IPS DF 6.9 (cell line): Measurements from ENCODE around the gene SERTAD2.

Source experiments
- DNase-seq: peaks from one replicate; pipeline ENCODE4 v3.0.0-alpha.2; 2013; ENCODE audit warnings: low read depth, low spot score
- H3K27ac ChIP-seq: one replicate; pipeline ENCODE4 v1.5.1; 2013; ENCODE audit warnings: low read length, control low read depth
- H3K27me3 ChIP-seq: 2 replicates; pipeline ENCODE4 v1.6.1; 2013; ENCODE audit warnings: mild to moderate bottlenecking, low read length; ENCODE audit not compliant: control insufficient read depth, insufficient read depth
- H3K36me3 ChIP-seq: 2 replicates; pipeline ENCODE4 v1.6.1; 2013; ENCODE audit warnings: low read length; ENCODE audit not compliant: control insufficient read depth, insufficient read depth
- H3K4me1 ChIP-seq: 2 replicates; pipeline ENCODE4 v1.6.1; 2013; ENCODE audit warnings: low read length; ENCODE audit not compliant: control insufficient read depth, insufficient read depth
- H3K4me3 ChIP-seq: 2 replicates; pipeline ENCODE4 v1.5.1; 2013; ENCODE audit warnings: mild to moderate bottlenecking, low read length
- H3K9me3 ChIP-seq: 2 replicates; pipeline ENCODE4 v1.6.1; 2013; ENCODE audit warnings: low read length, inconsistent platforms; ENCODE audit not compliant: control insufficient read depth, insufficient read depth
- WGBS: extraction: QIAGEN DNeasy Blood & Tissue Kit; methylation state at CpG from one replicate; pipeline ENCODE4 v1.1.7; 2013; ENCODE audit warnings: mixed read lengths, missing lambda C conversion rate; ENCODE audit not compliant: insufficient read length, insufficient coverage; 5-methylcytosine and 5-hydroxymethylcytosine counted together

SERTAD2 gene

DNA sequence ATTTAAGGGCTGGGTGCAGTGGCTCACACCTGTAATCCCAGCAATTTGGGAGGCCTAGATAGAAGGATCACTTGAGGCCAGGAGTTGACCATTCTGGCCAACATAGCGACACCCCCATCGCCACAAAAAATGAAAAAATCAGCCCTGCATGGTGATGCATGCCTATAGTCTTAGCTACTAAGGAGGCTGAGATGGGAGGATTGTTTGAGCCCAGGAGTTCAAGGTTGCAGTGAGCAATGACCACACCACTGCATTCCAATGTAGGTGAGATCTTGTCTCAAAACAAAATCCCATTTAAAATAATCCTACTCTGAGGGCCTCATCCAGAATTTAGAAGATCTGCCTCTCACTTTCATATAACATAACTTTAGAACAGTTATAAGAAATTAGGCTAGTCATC is 2.7 kb upstream of the SERTAD2 start:
- no peak overlapping the region for H3K4me3 ChIP-seq
- no CpG with 5 or more reads among the region's 2 CpGs for WGBS
- no peak overlapping the region for H3K27ac ChIP-seq
- no peak for DNase-seq
- H3K4me1 ChIP-seq: no peaks in the 10 kb centered on the region
- no peaks in the 10 kb centered on the region for H3K9me3 ChIP-seq
- H3K36me3 ChIP-seq: no peaks in the 10 kb centered on the region
- peaks cover 1% of the 10 kb centered on the region; the same call in 1 of the 2 replicates for H3K27me3 ChIP-seq

DNA sequence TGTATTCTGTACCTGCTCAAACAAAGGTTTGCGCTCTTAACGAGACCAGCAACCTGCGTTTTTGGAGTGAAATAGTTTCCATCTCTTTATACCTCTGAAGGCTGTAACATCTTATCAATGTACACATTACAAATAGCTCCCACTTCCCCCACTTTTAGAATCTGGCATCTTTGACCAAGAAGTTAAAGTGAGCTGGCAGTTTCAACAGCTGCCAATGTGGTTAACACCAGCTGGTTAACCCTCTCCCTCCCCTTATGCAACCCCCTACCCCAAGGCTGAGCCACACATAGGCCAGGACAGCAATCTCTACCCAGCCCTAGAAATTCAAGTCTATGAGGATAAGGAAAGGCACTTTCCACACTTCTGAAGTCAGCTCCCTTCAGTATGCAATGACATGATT is 2.2 kb upstream of the SERTAD2 start:
- H3K4me3 ChIP-seq: no peak overlapping the region
- H3K9me3 ChIP-seq: no peaks in the 10 kb centered on the region
- no peak overlapping the region for H3K27ac ChIP-seq
- no peak for DNase-seq
- peaks cover 1% of the 10 kb centered on the region; the same call in 1 of the 2 replicates for H3K27me3 ChIP-seq
- no CpG with 5 or more reads among the region's 3 CpGs for WGBS
- H3K4me1 ChIP-seq: no peaks in the 10 kb centered on the region
- H3K36me3 ChIP-seq: no peaks in the 10 kb centered on the region

DNA sequence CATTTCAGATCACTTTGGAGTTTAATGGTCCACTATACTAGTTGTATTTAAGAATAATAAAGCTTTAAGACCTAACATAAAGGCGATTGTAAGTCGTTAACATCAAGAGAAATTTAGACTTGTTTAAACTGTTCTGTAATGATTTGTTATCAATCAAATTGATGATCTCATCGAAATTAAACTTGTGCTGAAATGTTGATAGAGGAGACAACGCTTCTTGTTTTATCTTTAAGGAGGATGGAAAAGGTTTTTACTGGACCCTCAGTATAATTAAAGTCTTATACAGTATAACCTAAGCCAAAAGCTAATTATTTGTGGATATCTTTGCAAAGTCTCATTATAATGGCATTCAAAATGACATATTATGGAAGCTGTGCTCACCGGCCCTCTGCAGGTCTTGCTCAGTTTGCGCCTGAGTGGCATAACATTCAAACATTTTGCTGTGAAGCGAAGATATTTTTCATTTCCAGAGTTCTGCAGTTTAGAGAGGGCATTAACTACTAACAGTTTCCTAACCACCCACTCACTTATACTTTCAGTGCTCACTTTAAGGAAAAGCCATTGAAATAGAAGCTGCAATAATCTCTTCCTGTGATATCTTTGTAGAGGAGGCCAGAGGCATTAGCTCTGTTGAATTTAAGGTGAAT is 1.4 kb upstream of the SERTAD2 start:
- no peak for DNase-seq
- no peaks in the 10 kb centered on the region for H3K4me1 ChIP-seq
- H3K4me3 ChIP-seq: no peak overlapping the region
- no peak overlapping the region for H3K27ac ChIP-seq
- no peaks in the 10 kb centered on the region for H3K36me3 ChIP-seq
- peaks cover 1% of the 10 kb centered on the region; the same call in 1 of the 2 replicates for H3K27me3 ChIP-seq
- no CpG with 5 or more reads among the region's 7 CpGs for WGBS
- H3K9me3 ChIP-seq: no peaks in the 10 kb centered on the region

DNA sequence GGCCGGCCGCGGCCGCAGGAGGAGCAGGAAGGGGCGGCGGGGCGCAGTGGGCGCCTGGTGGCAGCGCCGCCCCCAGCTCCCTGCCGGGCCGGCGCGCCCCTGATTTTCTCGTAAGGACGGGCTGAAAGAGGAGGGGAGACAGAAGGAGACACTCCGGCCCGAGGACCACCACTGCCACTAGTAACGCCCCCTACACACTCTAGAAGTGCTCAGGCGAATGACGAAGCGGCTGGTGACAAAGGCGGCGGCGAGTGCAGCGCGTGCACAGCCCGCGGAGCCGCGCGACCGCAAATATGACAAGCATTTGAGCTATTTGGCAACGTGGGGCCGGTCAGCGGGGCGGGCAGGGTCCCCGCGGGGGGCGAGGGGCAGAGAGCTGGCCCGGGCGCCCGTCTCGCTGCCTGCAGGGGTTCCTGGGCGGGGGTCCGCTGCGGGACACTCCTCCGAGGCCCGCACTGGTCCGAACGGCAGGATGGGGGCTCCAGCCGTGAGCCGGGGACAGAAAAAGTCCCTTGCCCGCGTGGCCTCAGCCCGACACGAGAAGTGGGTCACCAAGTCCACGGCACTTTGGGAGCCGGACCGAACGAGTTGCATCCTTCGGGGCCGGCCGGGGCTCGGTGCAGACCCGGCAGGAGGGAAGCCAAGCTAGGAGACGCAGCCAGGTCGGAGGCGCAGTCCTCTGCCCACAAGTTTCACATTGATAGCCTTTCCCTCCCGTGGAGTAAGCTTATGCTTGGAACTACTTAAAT is 524 bp upstream of the SERTAD2 start:
- no peak for DNase-seq
- Histone ChIP-seq H3K36me3 (no peaks in the 10 kb centered on the region), H3K27me3 (peaks cover 1% of the 10 kb centered on the region; the same call in 1 of the 2 replicates), H3K9me3 (no peaks in the 10 kb centered on the region), H3K4me1 (peaks cover 2% of the 10 kb centered on the region; the same call in 1 of the 2 replicates), H3K4me3 (peak overlapping the region; percentile 37), H3K27ac (no peak overlapping the region)
- WGBS: no CpG with 5 or more reads among the region's 70 CpGs

DNA sequence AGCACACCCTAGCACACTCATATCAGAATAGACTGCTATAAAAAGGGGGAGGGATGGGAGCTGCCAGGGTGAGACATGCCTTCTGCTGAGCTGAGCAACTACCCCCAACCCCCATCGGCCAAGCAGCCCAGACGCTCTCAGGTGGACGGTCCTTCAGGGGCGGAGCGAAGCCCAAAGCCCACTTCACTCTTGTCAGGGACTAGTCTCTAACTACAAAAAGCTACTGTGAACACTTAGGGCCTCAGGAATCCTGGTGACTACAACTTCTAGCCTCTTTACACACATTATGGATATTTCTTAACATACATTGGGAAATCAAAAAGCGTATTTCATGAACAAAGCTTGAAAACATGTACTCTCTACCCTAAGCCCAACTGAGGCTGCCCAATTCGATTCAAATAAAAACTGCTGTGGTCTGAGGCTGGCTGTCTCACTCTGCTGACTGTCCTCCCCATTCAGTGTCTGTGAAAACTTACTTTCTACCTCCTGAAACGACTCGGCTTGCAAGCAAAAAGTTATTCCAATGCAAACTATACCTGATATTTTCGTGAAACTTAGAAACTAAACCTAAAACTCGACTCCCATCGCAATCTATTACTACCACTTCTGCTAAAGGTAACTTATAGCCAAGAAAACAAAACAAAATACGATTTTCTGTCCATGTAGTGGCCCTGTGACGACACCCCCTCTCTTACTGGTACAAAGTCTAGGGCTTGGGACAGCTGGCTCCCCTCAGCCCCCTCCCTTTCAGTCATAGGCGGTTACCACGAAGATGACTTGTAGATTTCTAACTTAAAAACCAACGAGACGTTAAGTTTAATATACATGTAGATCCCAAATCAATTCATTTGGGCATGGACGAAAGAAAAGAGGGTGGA is 1.2 kb downstream of the SERTAD2 start:
- DNase-seq: no peak
- no CpG with 5 or more reads among the region's 19 CpGs for WGBS
- H3K9me3 ChIP-seq: no peaks in the 10 kb centered on the region
- peaks cover 1% of the 10 kb centered on the region; the same call in 1 of the 2 replicates for H3K27me3 ChIP-seq
- H3K4me1 ChIP-seq: peaks cover 2% of the 10 kb centered on the region; the same call in 1 of the 2 replicates
- no peak overlapping the region for H3K27ac ChIP-seq
- no peaks in the 10 kb centered on the region for H3K36me3 ChIP-seq
- peak overlapping the region; percentile 94; the same call in 1 of the 2 replicates for H3K4me3 ChIP-seq

DNA sequence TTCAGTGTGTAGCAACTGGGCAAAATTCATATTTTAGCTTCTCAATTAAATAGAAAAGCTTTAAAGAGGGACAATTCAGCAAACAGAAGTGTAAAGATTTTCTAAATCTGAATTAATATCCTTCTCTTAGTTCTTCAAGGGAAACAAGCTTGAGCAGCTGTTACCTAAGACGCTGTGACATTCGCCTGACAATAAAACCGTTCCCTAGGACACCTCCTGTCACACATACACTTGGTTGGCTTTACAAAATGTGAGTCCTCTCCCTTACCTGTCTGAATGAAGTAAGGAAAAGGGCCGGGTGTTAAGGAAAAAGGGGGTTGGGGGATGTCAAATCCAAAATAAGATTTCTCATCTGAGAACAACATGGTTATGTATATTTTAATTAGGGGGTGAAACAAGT is 2.1 kb downstream of the SERTAD2 start:
- H3K9me3 ChIP-seq: no peaks in the 10 kb centered on the region
- no CpG with 5 or more reads among the region's 4 CpGs for WGBS
- H3K4me1 ChIP-seq: peaks cover 2% of the 10 kb centered on the region; the same call in 1 of the 2 replicates
- no peak for DNase-seq
- H3K4me3 ChIP-seq: no peak overlapping the region
- H3K27me3 ChIP-seq: peaks cover 1% of the 10 kb centered on the region; the same call in 1 of the 2 replicates
- H3K27ac ChIP-seq: no peak overlapping the region
- H3K36me3 ChIP-seq: no peaks in the 10 kb centered on the region

DNA sequence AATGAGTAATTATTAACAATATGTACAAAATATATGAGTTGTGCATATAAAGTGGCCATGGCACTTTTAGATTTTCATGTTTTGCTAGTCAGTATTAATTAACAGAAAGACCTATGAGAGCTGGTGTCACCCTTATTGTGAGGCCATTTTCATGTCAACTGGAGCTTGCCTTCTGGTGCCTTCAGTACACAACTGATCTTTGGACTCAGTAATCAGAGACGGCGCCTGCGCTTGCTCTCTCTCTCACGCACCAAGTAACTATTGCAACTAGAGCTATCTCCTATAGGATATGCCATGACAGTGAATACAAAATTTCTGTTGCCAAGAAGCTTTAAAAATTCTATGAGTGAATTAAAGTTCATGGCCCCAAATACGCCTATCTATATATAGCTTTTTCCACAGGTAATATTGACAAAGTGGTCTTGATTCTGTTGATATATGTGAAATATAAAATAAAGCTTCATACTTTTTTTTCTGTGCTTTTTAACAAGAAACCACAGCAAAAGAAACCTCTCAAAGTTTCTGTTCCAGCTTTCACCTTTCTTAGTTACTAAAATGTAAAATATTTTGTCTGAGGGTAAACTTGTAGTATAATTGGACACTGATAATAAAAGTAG is 2.9 kb downstream of the SERTAD2 start:
- no peak for DNase-seq
- no CpG with 5 or more reads among the region's 5 CpGs for WGBS
- Histone ChIP-seq H3K36me3 (no peaks in the 10 kb centered on the region), H3K9me3 (no peaks in the 10 kb centered on the region), H3K27ac (no peak overlapping the region), H3K4me3 (no peak overlapping the region), H3K27me3 (peaks cover 1% of the 10 kb centered on the region; the same call in 1 of the 2 replicates), H3K4me1 (peaks cover 2% of the 10 kb centered on the region; the same call in 1 of the 2 replicates)

DNA sequence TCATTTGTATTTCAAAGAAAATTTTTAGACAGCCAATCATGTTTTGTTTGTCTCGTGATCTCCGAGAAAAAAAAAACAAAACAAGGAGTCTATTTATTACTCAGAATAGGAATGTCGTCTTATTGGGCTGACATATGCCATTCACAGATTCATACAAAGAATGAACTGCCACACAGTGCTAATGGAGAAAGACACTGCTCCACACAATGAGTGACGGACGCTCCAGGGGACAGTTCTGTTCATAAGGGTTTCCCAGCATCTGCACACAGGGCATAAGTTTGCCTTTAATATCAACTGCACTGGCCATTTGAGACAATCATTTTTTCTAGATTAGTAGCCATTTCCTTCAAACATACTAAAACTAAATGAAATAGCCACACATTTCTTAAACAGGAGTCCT is 3.4 kb downstream of the SERTAD2 start:
- H3K9me3 ChIP-seq: no peaks in the 10 kb centered on the region
- no peak for DNase-seq
- H3K4me3 ChIP-seq: no peak overlapping the region
- peaks cover 2% of the 10 kb centered on the region; the same call in 1 of the 2 replicates for H3K4me1 ChIP-seq
- WGBS: no CpG with 5 or more reads among the region's 5 CpGs
- no peak overlapping the region for H3K27ac ChIP-seq
- H3K36me3 ChIP-seq: no peaks in the 10 kb centered on the region
- peaks cover 1% of the 10 kb centered on the region; the same call in 1 of the 2 replicates for H3K27me3 ChIP-seq

DNA sequence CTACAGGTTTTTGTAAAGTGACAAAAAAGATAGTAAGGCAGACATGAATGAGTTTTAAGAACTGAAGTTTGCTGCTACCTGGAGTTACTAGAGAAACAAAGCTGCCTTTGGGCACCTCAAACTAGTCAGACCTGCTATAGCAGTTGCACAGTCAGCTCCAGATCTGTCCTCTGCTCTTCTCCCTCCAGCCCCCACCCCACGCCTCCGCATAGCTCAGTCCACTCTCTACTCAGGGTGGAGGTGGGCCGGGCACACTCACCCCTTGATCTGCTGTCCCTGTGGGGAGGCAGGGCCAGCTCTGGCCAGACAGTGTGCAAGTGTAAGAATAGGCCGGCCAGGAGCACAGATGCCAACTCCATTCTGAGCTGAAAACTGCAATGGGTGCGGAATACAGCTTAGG is 4.1 kb downstream of the SERTAD2 start:
- H3K9me3 ChIP-seq: no peaks in the 10 kb centered on the region
- H3K27me3 ChIP-seq: peaks cover 1% of the 10 kb centered on the region; the same call in 1 of the 2 replicates
- H3K4me1 ChIP-seq: peaks cover 2% of the 10 kb centered on the region; the same call in 1 of the 2 replicates
- DNase-seq: no peak
- WGBS: no CpG with 5 or more reads among the region's 5 CpGs
- no peak overlapping the region for H3K27ac ChIP-seq
- no peak overlapping the region for H3K4me3 ChIP-seq
- H3K36me3 ChIP-seq: no peaks in the 10 kb centered on the region
